Spinal cord (tissue), 10 donors: ENCODE results near the gene POU2F1. TPM values are rescaled to one million over a fixed set of nuclear protein-coding genes. Genes with fewer than 3 reads are reported as not detected.

Source experiments
- DNase-seq, 6 donors: peaks; one replicate each; pipeline versions ENCODE4 v3.0.0 to v3.0.0-alpha.2; 2013 to 2015; ENCODE audit warnings: low spot score in 6 of 6, low read depth in 4 of 6
- H3K27ac ChIP-seq: one replicate; pipeline ENCODE4 v1.5.1; 2013; ENCODE audit warnings: low read depth, low read length, control low read depth
- H3K27me3 ChIP-seq: one replicate; pipeline ENCODE4 v1.6.1; 2013; ENCODE audit warnings: low read length; ENCODE audit not compliant: control insufficient read depth, insufficient read depth
- H3K36me3 ChIP-seq: one replicate; pipeline ENCODE4 v1.6.1; 2013; ENCODE audit warnings: low read length; ENCODE audit not compliant: control insufficient read depth, insufficient read depth
- H3K4me1 ChIP-seq: one replicate; pipeline ENCODE4 v1.6.1; 2013; ENCODE audit warnings: low read length; ENCODE audit not compliant: control insufficient read depth, insufficient read depth
- H3K4me3 ChIP-seq: one replicate; pipeline ENCODE4 v1.5.1; 2013; ENCODE audit warnings: low read depth, low read length, control low read depth
- H3K9me3 ChIP-seq: one replicate; pipeline ENCODE4 v1.6.1; 2013; ENCODE audit warnings: low read length; ENCODE audit not compliant: control insufficient read depth, insufficient read depth
- WGBS: methylation state at CpG from one replicate; pipeline ENCODE4 v1.1.5; 2013; ENCODE audit warnings: missing lambda C conversion rate; ENCODE audit not compliant: insufficient coverage; 5-methylcytosine and 5-hydroxymethylcytosine counted together
- polyA plus RNA-seq, 2 donors: library from polyadenylated mRNA; unstranded; fragments of 120-200 nt; gene quantifications; one replicate each; pipeline ENCODE4 v1.2.1, GENCODE V29; 2013; ENCODE audit not compliant: insufficient read length in 2 of 2
- total RNA-seq, 2 donors: library from RNA; depleted of rRNA in 1 of 2; stranded (reverse); fragments of 120-200 nt in 1 of 2; fragments of >200 nt in 1 of 2; gene quantifications; one replicate each; pipeline versions ENCODE4 v1.2.3 to v1.2.4, GENCODE V29; 2013 to 2014
- donor health status: healthy.

The POU2F1 gene
- total and polyA plus RNA-seq, 4 donors, result 14.2 to 28.8 (median 17.3) TPM

- H3K27me3 ChIP-seq, result no peaks in the 10 kb centered on the region
- no peak overlapping the region for H3K4me3 ChIP-seq
- no peaks in the 10 kb centered on the region for H3K9me3 ChIP-seq
- no peaks in the 10 kb centered on the region for H3K36me3 ChIP-seq
- 98% methylated on average over 5 of the region's 8 CpGs for WGBS
- no peak for DNase-seq
- H3K4me1 ChIP-seq, result peaks cover 4% of the 10 kb centered on the region
- H3K27ac ChIP-seq, result no peak overlapping the region
Observed at GRCh38 chr1:167263344-167263743, 42.7 kb downstream of the POU2F1 start.

GRCh38 chr1:167263819-167264464 is 43.3 kb downstream of the POU2F1 start:
- Histone ChIP-seq H3K36me3 (no peaks in the 10 kb centered on the region), H3K4me1 (peaks cover 4% of the 10 kb centered on the region), H3K9me3 (no peaks in the 10 kb centered on the region), H3K4me3 (no peak overlapping the region), H3K27me3 (no peaks in the 10 kb centered on the region), H3K27ac (no peak overlapping the region)
- no peak for DNase-seq

- Histone ChIP-seq H3K27me3 (no peaks in the 10 kb centered on the region), H3K9me3 (no peaks in the 10 kb centered on the region), H3K27ac (no peak overlapping the region), H3K4me1 (peaks cover 8% of the 10 kb centered on the region), H3K36me3 (no peaks in the 10 kb centered on the region), H3K4me3 (no peak overlapping the region)
- DNase-seq, result no peak
Observed at GRCh38 chr1:167266965-167267364, 46.3 kb downstream of the POU2F1 start.

- H3K4me1 ChIP-seq, result peaks cover 13% of the 10 kb centered on the region
- DNase-seq, result peak in 2 of 6 donors; percentile 34 to 41
- no CpG with 5 or more reads among the region's 2 CpGs for WGBS
- H3K9me3 ChIP-seq, result no peaks in the 10 kb centered on the region
- H3K27me3 ChIP-seq, result no peaks in the 10 kb centered on the region
- no peak overlapping the region for H3K27ac ChIP-seq
- no peaks in the 10 kb centered on the region for H3K36me3 ChIP-seq
- H3K4me3 ChIP-seq, result no peak overlapping the region
Observed at GRCh38 chr1:167268347-167268787, 47.7 kb downstream of the POU2F1 start.

- Histone ChIP-seq H3K36me3 (no peaks in the 10 kb centered on the region), H3K27ac (no peak overlapping the region), H3K9me3 (no peaks in the 10 kb centered on the region), H3K4me3 (no peak overlapping the region), H3K27me3 (no peaks in the 10 kb centered on the region), H3K4me1 (peaks cover 16% of the 10 kb centered on the region)
- WGBS, result 0% methylated on average over 1 of the region's 1 CpG
- DNase-seq, result peak in 2 of 6 donors; percentile 43 to 46
Observed at GRCh38 chr1:167270349-167271092, 49.8 kb downstream of the POU2F1 start.

- Histone ChIP-seq H3K27me3 (no peaks in the 10 kb centered on the region), H3K4me3 (no peak overlapping the region), H3K36me3 (no peaks in the 10 kb centered on the region), H3K4me1 (peaks cover 16% of the 10 kb centered on the region), H3K9me3 (no peaks in the 10 kb centered on the region), H3K27ac (no peak overlapping the region)
- WGBS, result 93% methylated on average over 2 of the region's 3 CpGs
- DNase-seq, result no peak
Observed at GRCh38 chr1:167272369-167272957, 51.8 kb downstream of the POU2F1 start.

GRCh38 chr1:167273027-167273800 is 52.5 kb downstream of the POU2F1 start:
- H3K27me3 ChIP-seq, result no peaks in the 10 kb centered on the region
- no peak overlapping the region for H3K27ac ChIP-seq
- H3K9me3 ChIP-seq, result no peaks in the 10 kb centered on the region
- no peak overlapping the region for H3K4me3 ChIP-seq
- DNase-seq, result peak in 2 of 6 donors; percentile 60 to 75
- H3K36me3 ChIP-seq, result no peaks in the 10 kb centered on the region
- H3K4me1 ChIP-seq, result peaks cover 12% of the 10 kb centered on the region
- 62% methylated on average over 9 of the region's 12 CpGs for WGBS

- no peaks in the 10 kb centered on the region for H3K27me3 ChIP-seq
- no peaks in the 10 kb centered on the region for H3K36me3 ChIP-seq
- DNase-seq, result no peak
- WGBS, result no CpG with 5 or more reads among the region's 1 CpG
- peaks cover 12% of the 10 kb centered on the region for H3K4me1 ChIP-seq
- no peaks in the 10 kb centered on the region for H3K9me3 ChIP-seq
- no peak overlapping the region for H3K4me3 ChIP-seq
- H3K27ac ChIP-seq, result no peak overlapping the region
Observed at GRCh38 chr1:167274061-167274460, 53.4 kb downstream of the POU2F1 start.

- WGBS, result 100% methylated on average over 1 of the region's 3 CpGs
- Histone ChIP-seq H3K36me3 (no peaks in the 10 kb centered on the region), H3K4me1 (peaks cover 8% of the 10 kb centered on the region), H3K9me3 (no peaks in the 10 kb centered on the region), H3K27ac (no peak overlapping the region), H3K4me3 (no peak overlapping the region), H3K27me3 (no peaks in the 10 kb centered on the region)
- no peak for DNase-seq
Observed at GRCh38 chr1:167276969-167277368, 56.3 kb downstream of the POU2F1 start.
